Urinary bladder (tissue), 4 donors: ENCODE measurements around the gene CELF2. TPM values are rescaled to one million over a fixed set of nuclear protein-coding genes. Genes with fewer than 3 reads are reported as not detected.
A peak's percentile ranks its signal among the peaks of the same experiment; 100 is the strongest.

ENCODE experiments used
- DNase-seq: peaks from one replicate; pipeline ENCODE4 v3.0.0-alpha.2; 2015; ENCODE audit errors: extremely low spot score
- H3K27ac ChIP-seq: one replicate; pipeline ENCODE4 v1.5.1; 2013; ENCODE audit warnings: low read depth, mild to moderate bottlenecking, moderate library complexity
- H3K36me3 ChIP-seq: one replicate; pipeline ENCODE4 v1.6.1; 2013; ENCODE audit warnings: mild to moderate bottlenecking, moderate library complexity; ENCODE audit not compliant: insufficient read depth
- H3K4me1 ChIP-seq: one replicate; pipeline ENCODE4 v1.6.1; 2013; ENCODE audit warnings: mild to moderate bottlenecking, moderate library complexity; ENCODE audit not compliant: insufficient read depth
- H3K4me3 ChIP-seq: one replicate; pipeline ENCODE4 v1.5.1; 2013; ENCODE audit warnings: low read depth, low read length
- WGBS: extraction: QIAGEN DNeasy Blood & Tissue Kit; methylation state at CpG from one replicate; pipeline ENCODE4 v1.1.7; 2013; 5-methylcytosine and 5-hydroxymethylcytosine counted together
- polyA plus RNA-seq: library from polyadenylated mRNA; stranded (reverse); fragments of 200-250 nt; gene quantifications from one replicate; pipeline ENCODE4 v1.2.3, GENCODE V29; 2013
- total RNA-seq: library from RNA; depleted of rRNA; stranded (reverse); fragments of >200 nt; gene quantifications from one replicate; pipeline ENCODE4 v1.2.3, GENCODE V29; 2014
- donor health status: healthy with polysubstance abuse.
- donor health status: healthy.

CELF2 gene
- total RNA-seq = 52.7 TPM
- polyA plus RNA-seq = 40.1 TPM

- Histone ChIP-seq H3K4me1 (peaks cover 2% of the 10 kb centered on the region), H3K27ac (peak within 1 kb of the TSS; percentile 18), H3K4me3 (peak within 1 kb of the TSS; percentile 92), H3K36me3 (no peaks in the 10 kb centered on the region)
- DNase-seq = no peak
- WGBS = under 1% methylated on average over 133 of the region's 133 CpGs
These were observed at the start of gene CELF2 for GRCh38 chr10:11017570-11018431. CELF2 (plus strand) TSS chr10:11017872; CDS start chr10:11018090, 218 bp downstream.

GRCh38 chr10:10968257-10968588 is 49.4 kb upstream of the CELF2 start:
- no peaks in the 10 kb centered on the region for H3K36me3 ChIP-seq
- H3K4me3 ChIP-seq = no peak overlapping the region
- no peak overlapping the region for H3K27ac ChIP-seq
- 93% methylated on average over 4 of the region's 4 CpGs for WGBS
- H3K4me1 ChIP-seq = no peaks in the 10 kb centered on the region
- no peak for DNase-seq

DNA sequence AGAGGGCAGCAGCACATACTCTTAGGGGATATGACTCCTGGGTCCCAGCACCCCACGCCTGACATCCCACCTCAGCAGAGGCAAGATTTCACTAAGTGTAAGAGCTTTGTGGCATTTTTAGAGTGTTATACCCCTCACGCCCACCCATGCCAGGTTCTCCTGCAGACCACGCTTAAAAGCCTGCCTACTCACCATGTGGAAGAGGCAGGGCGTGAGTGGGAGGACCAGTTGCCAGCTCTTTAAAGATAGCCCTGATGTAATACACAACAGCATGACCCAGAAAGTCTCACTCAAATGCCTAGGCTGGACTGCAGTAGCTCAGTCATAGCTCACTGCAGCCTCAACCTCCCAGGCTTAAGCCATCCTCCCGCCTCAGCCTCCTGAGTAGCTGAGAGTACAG is 44.4 kb upstream of the CELF2 start:
- no peak overlapping the region for H3K4me3 ChIP-seq
- 97% methylated on average over 5 of the region's 5 CpGs for WGBS
- H3K36me3 ChIP-seq = no peaks in the 10 kb centered on the region
- DNase-seq = no peak
- no peaks in the 10 kb centered on the region for H3K4me1 ChIP-seq
- no peak overlapping the region for H3K27ac ChIP-seq

DNA sequence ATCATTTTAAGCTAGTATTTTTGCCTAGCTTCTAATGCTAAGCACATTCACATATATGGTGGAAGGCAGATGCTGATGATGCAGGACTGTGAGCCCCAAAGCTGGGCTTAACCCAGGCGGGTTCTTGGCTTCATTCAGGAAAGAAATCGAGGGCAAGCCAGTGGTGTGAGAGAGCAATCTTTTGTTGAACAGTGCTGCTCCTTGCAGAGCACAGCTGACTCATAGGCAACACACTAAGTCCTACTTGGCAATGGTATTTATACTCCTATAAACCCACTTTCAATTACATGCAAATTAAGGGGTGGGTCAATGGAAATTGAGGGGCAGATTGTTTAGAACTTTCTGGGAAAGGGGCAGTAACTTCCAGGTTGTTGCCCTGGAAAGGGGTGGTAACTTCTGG is 42.0 kb upstream of the CELF2 start:
- WGBS = 73% methylated on average over 2 of the region's 2 CpGs
- no peak overlapping the region for H3K4me3 ChIP-seq
- DNase-seq = no peak
- no peaks in the 10 kb centered on the region for H3K36me3 ChIP-seq
- no peak overlapping the region for H3K27ac ChIP-seq
- no peaks in the 10 kb centered on the region for H3K4me1 ChIP-seq

GRCh38 chr10:10976652-10977051 is 41.0 kb upstream of the CELF2 start:
- WGBS = 90% methylated on average over 4 of the region's 4 CpGs
- no peak overlapping the region for H3K27ac ChIP-seq
- H3K36me3 ChIP-seq = no peaks in the 10 kb centered on the region
- H3K4me1 ChIP-seq = no peaks in the 10 kb centered on the region
- no peak overlapping the region for H3K4me3 ChIP-seq
- DNase-seq = no peak

DNA sequence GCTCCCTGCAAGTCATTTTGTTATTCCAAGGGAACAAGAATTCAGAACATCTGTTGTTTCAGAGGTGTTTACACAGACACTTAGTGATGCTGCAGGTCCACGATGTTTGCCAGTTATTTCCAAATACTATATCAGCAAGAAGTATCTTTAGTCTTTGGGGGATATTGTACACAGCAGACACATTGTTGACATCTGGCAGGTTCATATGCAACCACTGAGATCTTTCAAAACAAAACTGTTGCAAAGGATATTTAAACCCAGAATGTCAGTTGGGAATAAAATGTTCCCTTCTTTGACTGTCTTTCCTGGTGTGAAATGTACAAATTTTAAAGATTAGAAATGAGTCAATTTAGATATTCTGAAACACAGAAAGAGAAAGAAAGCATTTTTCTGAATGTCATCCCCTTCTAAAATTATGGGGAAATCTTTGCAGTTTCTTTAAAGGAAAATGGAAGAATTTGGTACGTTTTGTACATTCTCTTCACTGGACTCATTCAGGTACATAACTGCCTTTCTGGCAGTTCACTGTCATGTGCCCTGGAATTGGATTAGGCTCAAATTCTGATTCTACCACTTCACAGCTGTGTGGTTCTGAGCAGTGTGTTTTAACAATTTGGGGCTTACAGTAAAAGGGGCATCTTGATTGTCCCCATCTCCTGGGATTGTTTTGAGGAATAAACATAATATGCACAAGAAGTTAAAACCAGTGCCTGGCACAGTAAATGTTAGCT is 40.3 kb upstream of the CELF2 start:
- Histone ChIP-seq H3K4me3 (no peak overlapping the region), H3K27ac (no peak overlapping the region), H3K4me1 (no peaks in the 10 kb centered on the region), H3K36me3 (no peaks in the 10 kb centered on the region)
- WGBS = 57% methylated on average over 2 of the region's 2 CpGs
- no peak for DNase-seq

DNA sequence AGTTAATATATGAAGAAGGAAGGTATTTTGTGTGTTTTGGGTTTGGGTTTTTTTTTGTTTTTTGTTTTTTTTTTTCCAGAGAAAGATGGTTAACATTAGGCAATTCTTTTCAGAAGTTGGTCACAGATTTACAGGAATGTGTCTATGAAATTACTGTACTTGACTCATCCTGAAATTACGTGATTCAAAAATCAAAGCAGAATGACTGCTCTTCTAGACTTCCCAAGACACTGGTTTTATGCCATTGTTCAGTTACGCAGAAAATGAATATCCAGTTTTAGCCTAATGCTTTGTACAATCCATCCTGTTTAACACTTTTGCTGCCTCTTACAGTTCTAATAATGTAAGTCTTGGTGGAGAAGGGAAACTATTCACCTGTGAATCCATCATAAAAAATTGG is 39.7 kb upstream of the CELF2 start:
- Histone ChIP-seq H3K4me3 (no peak overlapping the region), H3K27ac (no peak overlapping the region), H3K36me3 (no peaks in the 10 kb centered on the region), H3K4me1 (no peaks in the 10 kb centered on the region)
- DNase-seq = no peak
- WGBS = 93% methylated on average over 2 of the region's 2 CpGs

DNA sequence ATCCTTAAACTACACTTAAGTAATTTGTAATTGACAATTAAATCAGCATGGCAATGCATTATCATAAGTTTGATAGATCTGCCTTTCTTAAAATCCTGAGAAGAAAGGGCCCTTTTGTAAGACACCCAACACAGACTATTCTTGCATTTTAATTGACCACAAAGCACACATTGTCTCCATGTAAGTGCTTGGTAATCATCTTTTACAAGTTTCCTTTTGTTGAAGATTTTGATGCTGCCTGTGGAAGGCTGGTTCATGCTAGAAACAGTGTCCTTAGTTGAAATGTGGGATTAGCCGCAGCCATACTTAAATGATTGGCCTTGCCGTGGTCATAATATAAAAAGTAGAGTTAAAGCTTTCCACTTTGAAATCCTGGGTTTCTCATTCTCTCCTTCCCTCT is 32.3 kb upstream of the CELF2 start:
- WGBS = 89% methylated on average over 2 of the region's 2 CpGs
- no peak overlapping the region for H3K27ac ChIP-seq
- H3K36me3 ChIP-seq = no peaks in the 10 kb centered on the region
- H3K4me1 ChIP-seq = no peaks in the 10 kb centered on the region
- no peak for DNase-seq
- no peak overlapping the region for H3K4me3 ChIP-seq

DNA sequence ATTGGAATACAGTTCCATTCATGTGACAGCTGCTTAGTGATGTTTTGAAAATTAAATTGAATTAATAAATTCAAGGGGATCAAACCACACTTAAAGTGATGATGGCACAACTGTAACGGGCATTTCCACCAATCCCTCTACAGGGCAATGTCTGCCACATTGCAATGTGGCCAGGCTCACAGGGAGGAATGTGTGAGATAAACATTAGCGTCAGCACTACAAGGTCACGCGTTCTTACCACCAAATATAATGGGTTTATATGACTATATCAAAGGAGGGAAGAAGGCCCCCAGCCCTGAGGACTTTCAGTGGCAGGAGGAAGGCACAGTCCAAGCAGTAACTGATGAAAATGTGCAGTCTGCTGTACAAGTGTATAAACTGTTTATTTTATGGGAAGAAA is 31.1 kb upstream of the CELF2 start:
- no peak overlapping the region for H3K27ac ChIP-seq
- H3K4me3 ChIP-seq = no peak overlapping the region
- DNase-seq = no peak
- no peaks in the 10 kb centered on the region for H3K36me3 ChIP-seq
- no peaks in the 10 kb centered on the region for H3K4me1 ChIP-seq
- 65% methylated on average over 4 of the region's 4 CpGs for WGBS

DNA sequence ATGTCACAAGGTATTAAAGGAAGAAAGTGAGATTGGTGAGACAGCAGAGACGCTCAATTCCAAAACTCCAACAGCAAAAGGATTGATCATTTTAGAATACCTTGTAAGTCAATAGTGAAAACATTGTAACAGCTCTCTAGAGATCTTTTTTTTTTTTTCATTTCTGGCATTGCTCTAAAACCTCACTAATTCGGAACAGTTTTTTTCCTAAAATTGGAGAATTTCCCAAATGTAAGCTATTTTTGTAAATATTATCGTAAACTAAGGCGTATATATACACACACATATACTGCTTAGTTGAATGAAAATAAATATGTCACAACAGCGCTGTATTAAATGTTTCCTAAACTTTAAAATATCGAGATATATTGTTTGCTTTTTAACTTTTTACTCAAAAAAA is 30.6 kb upstream of the CELF2 start:
- WGBS = 78% methylated on average over 6 of the region's 6 CpGs
- H3K4me3 ChIP-seq = no peak overlapping the region
- no peaks in the 10 kb centered on the region for H3K4me1 ChIP-seq
- no peak for DNase-seq
- H3K36me3 ChIP-seq = no peaks in the 10 kb centered on the region
- no peak overlapping the region for H3K27ac ChIP-seq

- DNase-seq = no peak
- no peaks in the 10 kb centered on the region for H3K4me1 ChIP-seq
- H3K4me3 ChIP-seq = no peak overlapping the region
- H3K36me3 ChIP-seq = no peaks in the 10 kb centered on the region
- H3K27ac ChIP-seq = no peak overlapping the region
These were observed 28.0 kb upstream of the CELF2 start for GRCh38 chr10:10989669-10990068.

DNA sequence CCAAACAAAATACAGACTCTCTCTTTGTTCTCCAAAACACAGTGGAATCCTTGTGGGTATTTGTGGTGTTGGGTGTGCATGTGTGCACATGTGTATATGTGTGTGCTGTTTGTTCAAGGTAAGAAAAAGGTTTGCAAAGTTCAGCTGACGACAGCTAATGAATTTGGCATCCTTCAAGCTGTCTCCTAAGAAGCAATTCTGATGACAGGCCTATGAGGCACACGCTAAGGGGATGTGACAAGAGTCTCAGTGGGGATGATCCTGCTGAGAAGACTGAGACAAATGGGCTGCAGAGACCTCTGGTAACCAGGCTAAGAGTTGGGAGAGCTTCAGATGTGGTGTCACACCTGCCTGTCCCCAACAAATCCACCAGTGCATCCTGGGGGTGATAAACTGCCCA is 26.5 kb upstream of the CELF2 start:
- H3K4me3 ChIP-seq = no peak overlapping the region
- no peaks in the 10 kb centered on the region for H3K4me1 ChIP-seq
- no peaks in the 10 kb centered on the region for H3K36me3 ChIP-seq
- no peak overlapping the region for H3K27ac ChIP-seq
- WGBS = 94% methylated on average over 2 of the region's 2 CpGs
- no peak for DNase-seq

GRCh38 chr10:10992072-10992471 is 25.6 kb upstream of the CELF2 start:
- H3K36me3 ChIP-seq = no peaks in the 10 kb centered on the region
- H3K4me3 ChIP-seq = no peak overlapping the region
- WGBS = 96% methylated on average over 2 of the region's 2 CpGs
- H3K27ac ChIP-seq = no peak overlapping the region
- DNase-seq = no peak
- no peaks in the 10 kb centered on the region for H3K4me1 ChIP-seq

DNA sequence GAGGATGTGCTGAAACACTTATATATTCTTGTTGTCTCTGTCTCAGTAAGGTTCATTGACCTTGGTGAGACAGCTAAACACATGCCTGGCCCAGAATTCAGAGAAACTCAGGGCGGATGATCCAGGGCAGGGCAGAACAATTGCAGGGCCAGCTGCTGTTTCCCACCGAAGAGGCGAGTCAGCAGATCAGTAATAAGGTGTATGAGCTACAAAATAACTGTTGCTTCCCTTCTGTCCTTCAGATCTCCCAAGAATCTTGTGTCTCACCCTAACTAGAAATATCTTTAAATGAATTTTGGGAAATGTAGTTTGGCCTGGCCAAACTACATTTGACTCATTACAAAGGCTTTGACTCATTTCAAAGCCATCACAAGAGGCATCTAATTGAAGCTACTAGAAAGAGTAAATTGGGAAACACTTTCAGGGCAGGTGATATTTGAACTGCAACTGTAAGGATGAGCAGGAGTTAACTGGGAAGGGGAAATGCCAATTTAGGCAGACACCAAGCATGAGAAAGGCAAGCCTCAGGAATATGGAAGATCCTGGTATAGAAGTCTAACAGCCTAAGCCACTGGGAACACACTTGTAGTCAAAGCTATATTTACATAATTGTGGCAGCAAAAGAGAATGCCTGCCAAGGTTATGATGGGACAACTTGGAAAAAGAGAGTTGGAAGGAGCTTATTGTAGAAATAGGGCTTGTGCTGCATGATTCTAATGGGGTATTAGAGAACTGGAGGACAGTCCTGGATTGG is 24.5 kb upstream of the CELF2 start:
- no peak overlapping the region for H3K27ac ChIP-seq
- 94% methylated on average over 3 of the region's 3 CpGs for WGBS
- no peak for DNase-seq
- no peak overlapping the region for H3K4me3 ChIP-seq
- no peaks in the 10 kb centered on the region for H3K4me1 ChIP-seq
- H3K36me3 ChIP-seq = no peaks in the 10 kb centered on the region
